HEK293T (cell line): Measurements from ENCODE around the gene TSPYL4.

ENCODE experiments used
- CTCF ChIA-PET: fragments of 350-600 bp; formaldehyde crosslinking; extraction: SDS; loops from one replicate; lab custom pipeline; 2021; ENCODE audit warnings: antibody characterized with exemption, inconsistent platforms; lab: Yijun Ruan, JAX
- POLR2A ChIA-PET: fragments of 350-600 bp; formaldehyde crosslinking; extraction: SDS; loops from one replicate; lab custom pipeline; 2020; ENCODE audit warnings: antibody characterized with exemption, inconsistent platforms; lab: Yijun Ruan, JAX
- DNase-seq: peaks from one replicate; pipeline ENCODE4 v3.0.0; 2012; ENCODE audit warnings: mixed read lengths; ENCODE audit errors: extremely low spot score
- ARNT ChIP-seq: fragments of 450-650 bp; IDR thresholded peaks from 2 replicates; pipeline ENCODE4 v1.6.1; 2017; ENCODE audit warnings: mild to moderate bottlenecking
- BHLHE40 ChIP-seq: fragments of 450-650 bp; IDR thresholded peaks from 2 replicates; pipeline ENCODE4 v1.6.1; 2016; ENCODE audit warnings: mild to moderate bottlenecking, moderate library complexity, borderline replicate concordance
- CTBP1 ChIP-seq: fragments of 450-650 bp; IDR thresholded peaks from 2 replicates; pipeline ENCODE4 v1.6.1; 2016; ENCODE audit warnings: borderline replicate concordance
- ELF4 ChIP-seq: fragments of 450-650 bp; IDR thresholded peaks from 2 replicates; pipeline ENCODE4 v1.6.1; 2017; ENCODE audit warnings: antibody characterized with exemption
- FOXA1 ChIP-seq: fragments of 450-650 bp; IDR thresholded peaks from 2 replicates; pipeline ENCODE4 v1.6.1; 2016; ENCODE audit warnings: mild to moderate bottlenecking
- FOXK2 ChIP-seq: fragments of 450-650 bp; IDR thresholded peaks from 2 replicates; pipeline ENCODE4 v1.6.1; 2016; ENCODE audit warnings: mild to moderate bottlenecking
- FOXM1 ChIP-seq: fragments of 450-650 bp; IDR thresholded peaks from 2 replicates; pipeline ENCODE4 v1.6.1; 2017; ENCODE audit warnings: mild to moderate bottlenecking, borderline replicate concordance
- HDGF ChIP-seq: fragments of 450-650 bp; IDR thresholded peaks from 2 replicates; pipeline ENCODE4 v1.6.1; 2017; ENCODE audit warnings: antibody characterized with exemption, borderline replicate concordance
- L3MBTL2 ChIP-seq: fragments of 450-650 bp; conservative IDR thresholded peaks from 2 replicates; pipeline ENCODE4 v1.6.1; 2016; ENCODE audit warnings: mild to moderate bottlenecking
- LEF1 ChIP-seq: fragments of 450-650 bp; IDR thresholded peaks from 2 replicates; pipeline ENCODE4 v1.6.1; 2017; ENCODE audit warnings: mild to moderate bottlenecking, borderline replicate concordance
- NFRKB ChIP-seq: fragments of 450-650 bp; IDR thresholded peaks from 2 replicates; pipeline ENCODE4 v1.6.1; 2016; ENCODE audit warnings: mild to moderate bottlenecking, moderate library complexity
- PKNOX1 ChIP-seq: fragments of 450-650 bp; IDR thresholded peaks from 2 replicates; pipeline ENCODE4 v1.6.1; 2016
- SP1 ChIP-seq: fragments of 450-650 bp; IDR thresholded peaks from 2 replicates; pipeline ENCODE4 v1.6.1; 2017
- SUZ12 ChIP-seq: fragments of 450-650 bp; IDR thresholded peaks from 2 replicates; pipeline ENCODE4 v1.6.1; 2016; ENCODE audit warnings: mild to moderate bottlenecking
- TARDBP ChIP-seq: fragments of 450-650 bp; IDR thresholded peaks from 2 replicates; pipeline ENCODE4 v1.6.1; 2016
- ZNF384 ChIP-seq: fragments of 450-650 bp; IDR thresholded peaks from 2 replicates; pipeline ENCODE4 v1.6.1; 2016

Gene TSPYL4

GRCh38 chr6:116283191-116283590 is 29.3 kb upstream of the TSPYL4 start:
- ChIA-PET POLR2A (interaction anchor here (0.6 kb wide), 1 partner anchor 166 kb away, joined by 3 read pairs; no protein-coding TSS in a partner anchor), CTCF (no interaction called here)
- DNase-seq: no peak
- peak; percentile 87 for TF ChIP-seq PKNOX1
- 0 out of 2 replicates have a peak, but pooled peaks have one; percentile 22 for TF ChIP-seq CTBP1
- no peak for TF ChIP-seq BHLHE40
- no peak for TF ChIP-seq SUZ12
- no peak for TF ChIP-seq ELF4

- ChIA-PET CTCF (no interaction called here), POLR2A (interaction anchor here (0.6 kb wide), 1 partner anchor 166 kb away, joined by 3 read pairs; no protein-coding TSS in a partner anchor)
- no peak for DNase-seq
- no peak for TF ChIP-seq FOXK2
- no peak for TF ChIP-seq SUZ12
- no peak for TF ChIP-seq ARNT
- no peak for TF ChIP-seq PKNOX1
- TF ChIP-seq SP1: no peak
- TF ChIP-seq L3MBTL2: no peak
- TF ChIP-seq TARDBP: no peak
- TF ChIP-seq LEF1: no peak
- no peak for TF ChIP-seq HDGF
- TF ChIP-seq BHLHE40: no peak
- TF ChIP-seq FOXA1: no peak
- TF ChIP-seq FOXM1: no peak
- no peak for TF ChIP-seq ZNF384
- no peak for TF ChIP-seq NFRKB
- no peak for TF ChIP-seq CTBP1
- no peak for TF ChIP-seq ELF4
Observed at GRCh38 chr6:116282698-116283097, 28.8 kb upstream of the TSPYL4 start.

GRCh38 chr6:116280933-116281316 is 27.1 kb upstream of the TSPYL4 start:
- TF ChIP-seq NFRKB (no peak), FOXA1 (no peak), LEF1 (no peak)
- POLR2A ChIA-PET: interaction anchor here (0.8 to 2.9 kb wide), 3 partner anchors 17 to 290 kb away, joined by 3 to 20 read pairs (median 18); partner anchors contain the start of genes RWDD1 and TSPYL4
- CTCF ChIA-PET: interaction anchor here (0.8 to 4.6 kb wide), 2 partner anchors 12 to 64 kb away, joined by 3 to 29 read pairs; no protein-coding TSS in a partner anchor

GRCh38 chr6:116280161-116280932 is 26.5 kb upstream of the TSPYL4 start:
- POLR2A ChIA-PET: interaction anchor here (0.5 to 2.9 kb wide), 23 partner anchors 9 to 400 kb away, joined by 3 to 20 read pairs (median 4); partner anchors contain the start of genes CALHM5, RWDD1 and TSPYL4
- TF ChIP-seq PKNOX1: no peak
- no peak for TF ChIP-seq LEF1
- DNase-seq: no peak

More at GRCh38 chr6:116280933-116281316, 27.1 kb upstream of the TSPYL4 start:
- no peak for DNase-seq

GRCh38 chr6:116279232-116280160 is 25.6 kb upstream of the TSPYL4 start, which contains the start of gene TSPYL1:
Gene TSPYL1 (minus strand): TSS chr6:116279930. CDS start chr6:116279830, 100 bp downstream.
- ChIA-PET CTCF (interaction anchor here (0.6 to 4.6 kb wide), 3 partner anchors 8 to 63 kb away, joined by 3 to 29 read pairs (median 3); no protein-coding TSS in a partner anchor), POLR2A (interaction anchor here (0.5 to 2.9 kb wide), 23 partner anchors 9 to 401 kb away, joined by 3 to 20 read pairs (median 4); partner anchors contain the start of genes CALHM5, RWDD1 and TSPYL4)
- TF ChIP-seq ARNT (no peak), CTBP1 (peak; percentile 15; the same call in 1 of the 2 replicates)
- DNase-seq: peak; percentile 95

More at GRCh38 chr6:116280161-116280932, 26.5 kb upstream of the TSPYL4 start:
- CTCF ChIA-PET: interaction anchor here (0.8 to 4.6 kb wide), 2 partner anchors 12 to 63 kb away, joined by 3 to 29 read pairs; no protein-coding TSS in a partner anchor

- CTCF ChIA-PET: interaction anchor here (0.6 to 4.6 kb wide), 3 partner anchors 9 to 62 kb away, joined by 3 to 29 read pairs (median 3); no protein-coding TSS in a partner anchor
- TF ChIP-seq LEF1 (no peak), SUZ12 (no peak), CTBP1 (no peak), BHLHE40 (no peak), FOXA1 (no peak), FOXK2 (no peak), SP1 (no peak)
- DNase-seq: no peak
- POLR2A ChIA-PET: interaction anchor here (1.5 to 2.9 kb wide), 7 partner anchors 10 to 293 kb away, joined by 5 to 20 read pairs (median 5); partner anchors contain the start of genes CALHM5, RWDD1 and TSPYL4
Observed at GRCh38 chr6:116278854-116279231, 25.0 kb upstream of the TSPYL4 start.
